ENCODE measurements around the gene RAB21.
"Not testable (repeated sequence)": the region's sequence is repeated elsewhere in the genome, so short reads cannot be mapped to it uniquely, and the experiment has no call there.

RAB21 gene

DNA sequence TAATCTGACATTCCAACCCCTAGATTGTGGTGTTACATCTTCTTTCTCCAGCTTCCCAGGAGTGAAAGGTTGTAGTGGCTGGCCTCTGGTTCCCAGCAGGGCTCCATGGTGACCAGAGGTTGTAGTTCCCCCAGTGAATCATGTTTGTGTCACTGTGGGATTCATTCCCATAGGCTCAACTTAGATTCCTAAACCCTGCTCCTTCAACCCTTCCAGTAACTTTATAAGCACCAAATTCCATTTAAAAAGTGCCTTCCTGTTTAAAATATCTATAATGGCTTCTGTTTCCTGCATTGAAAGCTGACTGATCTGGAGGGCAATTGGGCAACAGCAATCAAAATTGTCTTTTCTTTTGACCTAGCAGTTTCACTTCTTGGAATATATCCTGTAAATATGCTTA, 44.4 kb downstream of the RAB21 start:
- DNase-seq: no peak

- no peak for DNase-seq
Measured at GRCh38 chr12:71800177-71800576, 45.5 kb downstream of the RAB21 start.

DNA sequence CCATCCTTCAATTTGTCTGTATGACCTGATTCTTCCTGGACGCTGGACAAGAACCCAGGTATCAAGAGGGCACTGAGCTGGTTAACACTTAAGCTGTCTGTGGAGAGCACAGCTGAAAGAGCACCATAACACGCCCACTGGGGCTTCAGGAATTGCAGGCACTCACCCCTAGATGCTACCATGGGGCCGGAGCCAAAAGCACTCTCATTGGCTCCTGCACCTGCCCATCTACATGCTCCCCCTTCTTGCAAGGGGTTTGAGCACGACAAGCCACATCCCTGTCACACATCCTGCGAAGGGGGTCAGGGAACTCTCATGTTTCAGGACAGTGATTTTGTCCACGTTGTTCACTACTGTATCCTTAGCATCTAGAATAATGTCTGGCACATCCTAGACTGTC, 49.8 kb downstream of the RAB21 start:
- no peak for DNase-seq

- DNase-seq: no peak
Measured at GRCh38 chr12:71810921-71811320, 56.3 kb downstream of the RAB21 start.

DNA sequence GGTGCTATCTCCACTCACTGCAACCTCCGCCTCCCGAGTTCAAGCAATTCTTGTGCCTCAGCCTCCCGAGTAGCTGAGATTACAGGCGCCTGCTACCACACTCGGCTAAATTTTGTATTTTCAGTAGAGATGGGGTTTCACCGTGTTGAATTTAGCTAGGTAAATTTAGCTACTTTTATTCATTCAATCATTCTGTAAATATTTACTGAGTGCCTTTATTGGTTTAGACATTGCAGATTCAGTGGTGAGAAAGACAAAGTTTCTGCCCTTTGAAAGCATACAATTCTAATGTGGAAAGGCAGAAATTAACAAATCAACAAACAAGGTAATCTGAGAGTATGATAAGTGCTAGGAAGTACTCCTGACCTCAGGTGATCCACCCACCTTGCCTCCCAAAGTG, 60.6 kb downstream of the RAB21 start:
- DNase-seq: not testable (repeated sequence)

DNA sequence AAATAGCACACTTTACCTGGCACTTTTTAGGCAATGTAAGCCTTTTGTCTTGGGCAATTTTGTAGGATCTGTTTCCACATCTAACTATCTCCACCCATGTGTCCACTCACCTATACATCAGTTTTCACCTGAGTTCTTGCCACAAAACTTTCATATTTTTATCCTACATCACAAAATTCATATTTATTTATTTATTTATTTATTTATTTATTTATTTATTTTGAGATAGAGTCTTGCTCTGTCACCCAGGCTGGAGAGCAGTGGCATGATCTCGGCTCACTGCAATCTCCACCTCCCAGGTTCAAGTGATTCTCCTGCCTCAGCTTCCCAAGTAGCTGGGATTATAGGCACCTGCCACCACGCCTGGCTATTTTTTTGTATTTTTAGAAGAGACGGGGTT, 67.4 kb downstream of the RAB21 start:
- DNase-seq: not testable (repeated sequence)

GRCh38 chr12:71828813-71829212, 74.2 kb downstream of the RAB21 start:
- DNase-seq: no peak

- DNase-seq: no peak
Measured at GRCh38 chr12:71837356-71837755, 82.7 kb downstream of the RAB21 start.

GRCh38 chr12:71838231-71838630, 83.6 kb downstream of the RAB21 start:
- DNase-seq: no peak

DNA sequence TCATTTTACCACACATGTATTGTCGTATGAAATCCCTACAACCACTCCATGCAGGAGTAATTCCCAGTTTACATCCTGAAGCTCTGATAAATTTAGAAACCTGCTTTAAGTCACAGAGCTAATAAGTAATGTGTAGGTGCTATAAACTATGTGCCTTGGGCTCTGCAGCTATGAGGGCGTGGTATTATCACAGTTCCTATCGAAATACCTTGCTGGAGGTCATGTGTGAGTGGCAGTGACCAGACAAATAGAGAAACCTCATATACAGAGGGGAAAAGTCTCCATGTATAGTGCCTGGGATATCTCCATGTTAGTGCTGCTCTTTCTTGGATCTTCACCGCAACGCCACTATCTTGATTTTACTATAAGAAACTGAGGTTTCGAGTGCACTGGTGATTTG, 84.0 kb downstream of the RAB21 start:
- DNase-seq: no peak

GRCh38 chr12:71840231-71840847, 85.7 kb downstream of the RAB21 start:
- DNase-seq: no peak

- DNase-seq: no peak
Measured at GRCh38 chr12:71846322-71846940, 91.8 kb downstream of the RAB21 start.

DNA sequence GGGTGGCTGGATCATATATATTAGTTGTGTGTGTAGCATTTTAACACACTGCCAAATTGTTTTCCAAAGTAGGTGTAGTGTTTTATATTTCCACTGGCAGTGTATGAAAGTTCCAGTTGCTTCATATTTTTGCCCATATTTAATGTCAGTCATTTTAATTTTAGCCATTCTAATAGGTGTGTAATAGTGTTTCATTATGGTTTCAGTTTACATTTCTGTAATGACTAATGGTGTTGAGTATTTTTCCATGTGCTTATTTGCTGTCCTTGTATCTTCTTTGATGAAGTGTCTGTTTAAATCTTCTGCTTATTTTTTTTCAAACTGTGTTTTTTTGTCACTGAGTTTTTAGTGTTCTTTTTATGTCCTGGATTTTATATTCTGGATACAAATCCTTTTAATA, 93.5 kb downstream of the RAB21 start:
- no peak for DNase-seq

- DNase-seq: no peak
Measured at GRCh38 chr12:71849109-71849851, 94.6 kb downstream of the RAB21 start.

All from NCI-H1930 (cell line).